ENCODE measurements around the gene HMX1.

Gene HMX1

GRCh38 chr4:8892556-8893226, 21.1 kb upstream of the HMX1 start:
- DNase-seq (ENCODE audit: low spot score) = no peak

- DNase-seq (ENCODE audit: low spot score) = peak; percentile 2
These were observed 20.3 kb upstream of the HMX1 start for GRCh38 chr4:8891646-8892555.

DNA sequence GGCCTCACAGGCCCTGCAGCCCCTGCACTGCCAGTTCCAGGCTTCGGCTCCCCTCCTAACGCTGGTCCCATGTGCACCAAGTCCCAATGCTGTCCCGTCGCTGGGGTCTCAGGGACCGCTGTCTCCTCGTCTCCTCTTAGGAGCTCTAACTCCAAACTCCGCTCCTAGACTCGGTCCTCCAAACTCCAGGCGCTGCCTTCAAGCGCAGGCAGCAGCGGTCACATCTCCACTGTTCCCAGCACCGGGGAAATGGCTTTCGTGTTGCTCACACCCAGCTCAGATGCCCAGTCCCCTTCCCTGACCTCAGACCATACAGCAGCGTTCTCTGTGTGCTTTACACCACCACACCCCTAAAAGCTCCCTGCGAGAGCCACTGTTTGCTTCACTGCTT, 19.6 kb upstream of the HMX1 start:
- no peak for DNase-seq (ENCODE audit: low spot score)

DNA sequence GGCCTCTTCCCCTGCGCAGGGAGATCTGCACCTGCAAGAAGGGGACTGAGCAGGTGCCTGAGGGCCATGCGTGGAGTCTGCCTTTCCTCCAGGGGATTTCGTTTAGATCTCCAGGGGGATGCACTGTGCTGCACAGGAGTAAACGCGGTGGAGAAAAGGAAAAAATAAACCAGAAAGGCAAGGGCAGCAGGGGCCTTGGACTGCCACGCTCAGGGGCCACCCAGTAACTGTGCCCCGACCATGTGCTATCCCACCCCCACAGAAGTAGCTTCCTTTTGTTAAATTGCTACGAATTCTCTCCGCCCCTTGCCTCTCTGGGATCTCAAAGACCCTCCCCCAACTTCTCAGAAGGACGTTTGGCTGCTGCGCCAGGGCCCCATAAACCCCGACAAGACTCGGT, 17.2 kb upstream of the HMX1 start:
- DNase-seq (ENCODE audit: low spot score) = no peak

DNA sequence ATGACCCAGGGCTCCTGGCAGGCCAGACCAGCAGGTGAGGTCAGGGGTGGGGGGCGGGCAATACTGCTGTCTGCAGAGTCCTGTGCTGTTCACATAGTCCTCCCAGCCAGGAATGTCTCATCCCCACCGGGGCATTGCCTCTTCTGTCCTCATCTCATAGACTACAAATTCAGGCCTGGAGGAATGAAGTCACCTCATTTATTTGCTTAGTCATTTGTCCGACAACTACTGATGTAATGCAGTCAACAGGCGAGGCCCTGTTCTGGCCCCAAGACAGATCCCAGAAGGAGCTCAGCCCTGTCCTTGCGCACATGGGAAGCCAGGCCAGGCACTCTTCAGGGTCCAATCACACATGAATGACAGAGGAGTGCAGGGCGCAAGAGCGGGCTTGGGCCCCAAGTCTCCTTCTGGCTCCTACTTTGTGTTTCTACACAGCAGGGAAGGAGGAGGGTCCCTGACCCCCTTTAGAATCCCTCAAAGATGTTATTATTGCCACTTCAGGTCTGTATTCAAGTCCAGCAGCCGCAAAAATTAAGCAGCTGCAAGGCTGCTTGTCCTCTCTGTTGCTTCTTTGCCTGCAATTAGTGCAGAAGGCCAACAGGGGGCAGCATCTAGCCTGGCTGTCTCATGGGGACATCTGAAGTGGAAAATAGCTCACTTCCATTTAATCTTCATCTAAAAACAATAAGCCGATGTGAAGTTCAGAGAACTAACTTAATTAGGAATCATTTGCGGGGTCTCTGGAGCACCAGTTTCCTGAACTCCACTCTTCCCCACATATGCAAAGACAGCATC, 15.2 kb upstream of the HMX1 start:
- no peak for DNase-seq (ENCODE audit: low spot score)

GRCh38 chr4:8882239-8882638, 10.6 kb upstream of the HMX1 start:
- DNase-seq (ENCODE audit: low spot score) = no peak

- DNase-seq (ENCODE audit: low spot score) = no peak
These were observed 9.2 kb upstream of the HMX1 start for GRCh38 chr4:8880851-8881250.

DNA sequence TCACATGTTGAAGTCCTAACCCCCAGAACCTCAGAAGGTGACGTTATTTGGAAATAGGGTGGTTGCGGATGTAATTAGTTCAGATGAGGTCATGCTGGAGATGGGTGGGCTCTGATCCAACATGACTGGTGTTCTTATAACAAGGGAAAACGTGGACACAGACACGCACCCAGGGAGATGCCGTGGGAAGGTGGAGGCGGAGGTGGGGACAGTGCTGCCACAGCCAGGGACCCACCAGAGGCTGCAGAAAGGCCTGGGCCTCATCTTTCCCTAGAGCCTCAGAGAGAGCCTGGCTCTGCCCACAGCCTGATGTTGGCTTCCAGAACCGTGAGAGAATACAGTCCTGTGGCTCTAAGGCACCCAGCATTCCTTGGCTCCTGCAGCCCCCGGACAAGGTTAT, 7.9 kb upstream of the HMX1 start:
- DNase-seq (ENCODE audit: low spot score) = no peak

DNA sequence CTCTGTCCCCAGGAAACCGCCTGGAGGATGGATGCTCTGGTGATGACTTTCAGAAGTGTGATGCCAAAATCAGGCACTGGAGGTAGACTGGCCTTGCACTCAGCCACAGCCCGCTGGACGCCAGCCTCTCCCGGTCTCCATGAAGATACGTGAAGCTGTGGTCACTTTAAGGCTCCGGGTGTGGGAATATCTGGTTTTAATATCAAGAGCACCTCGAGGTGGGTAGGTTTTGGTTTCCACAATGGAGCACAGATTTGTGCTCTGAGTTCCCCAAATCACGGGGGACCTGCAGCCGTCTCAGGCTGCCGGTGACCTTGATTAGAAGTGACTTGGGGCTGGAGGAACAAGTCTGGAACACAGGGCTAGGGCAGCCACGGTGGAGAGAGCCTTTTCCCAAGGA, 6.8 kb upstream of the HMX1 start:
- no peak for DNase-seq (ENCODE audit: low spot score)

GRCh38 chr4:8877780-8878040, 6.1 kb upstream of the HMX1 start:
- DNase-seq (ENCODE audit: low spot score) = no peak

DNA sequence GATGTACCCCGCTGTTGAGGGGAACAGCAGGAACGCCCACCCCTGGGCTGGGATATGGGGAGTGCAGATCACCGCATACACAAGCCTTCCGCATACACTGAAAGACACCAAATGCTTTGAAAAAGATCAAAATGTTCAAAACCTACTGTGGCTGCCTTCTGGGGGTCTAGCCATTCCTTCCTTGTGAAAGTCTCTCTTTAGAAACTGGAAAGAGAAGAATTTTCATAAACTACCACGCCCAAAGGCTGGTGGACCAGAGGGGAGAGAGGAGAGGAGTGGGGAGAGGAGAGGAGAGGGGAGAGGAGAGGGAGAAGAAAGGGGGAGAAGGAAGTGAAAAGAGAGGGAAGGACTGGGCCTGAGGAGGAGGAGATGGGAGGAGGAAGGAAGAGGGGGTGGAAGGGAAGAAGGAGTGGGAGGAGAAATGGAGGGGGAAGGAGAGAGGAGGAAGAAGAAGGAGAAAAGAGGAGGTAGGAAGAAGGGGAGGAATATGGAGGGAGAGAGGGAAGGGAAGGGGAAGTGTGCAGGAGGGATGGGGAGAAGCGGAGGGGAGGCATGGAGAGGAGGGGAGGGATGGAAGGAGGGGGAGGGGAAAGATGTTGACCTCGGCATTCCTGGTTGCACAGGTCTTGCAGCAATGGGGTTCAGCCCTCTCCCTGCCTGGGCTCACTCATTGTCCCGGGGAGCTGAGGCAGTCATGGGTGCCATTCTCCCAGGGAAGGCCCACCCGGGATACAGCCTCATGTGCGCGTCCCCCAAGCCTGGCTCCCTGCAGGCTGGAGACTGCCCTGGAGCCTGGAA, 5.5 kb upstream of the HMX1 start:
- no peak for DNase-seq (ENCODE audit: low spot score)

DNA sequence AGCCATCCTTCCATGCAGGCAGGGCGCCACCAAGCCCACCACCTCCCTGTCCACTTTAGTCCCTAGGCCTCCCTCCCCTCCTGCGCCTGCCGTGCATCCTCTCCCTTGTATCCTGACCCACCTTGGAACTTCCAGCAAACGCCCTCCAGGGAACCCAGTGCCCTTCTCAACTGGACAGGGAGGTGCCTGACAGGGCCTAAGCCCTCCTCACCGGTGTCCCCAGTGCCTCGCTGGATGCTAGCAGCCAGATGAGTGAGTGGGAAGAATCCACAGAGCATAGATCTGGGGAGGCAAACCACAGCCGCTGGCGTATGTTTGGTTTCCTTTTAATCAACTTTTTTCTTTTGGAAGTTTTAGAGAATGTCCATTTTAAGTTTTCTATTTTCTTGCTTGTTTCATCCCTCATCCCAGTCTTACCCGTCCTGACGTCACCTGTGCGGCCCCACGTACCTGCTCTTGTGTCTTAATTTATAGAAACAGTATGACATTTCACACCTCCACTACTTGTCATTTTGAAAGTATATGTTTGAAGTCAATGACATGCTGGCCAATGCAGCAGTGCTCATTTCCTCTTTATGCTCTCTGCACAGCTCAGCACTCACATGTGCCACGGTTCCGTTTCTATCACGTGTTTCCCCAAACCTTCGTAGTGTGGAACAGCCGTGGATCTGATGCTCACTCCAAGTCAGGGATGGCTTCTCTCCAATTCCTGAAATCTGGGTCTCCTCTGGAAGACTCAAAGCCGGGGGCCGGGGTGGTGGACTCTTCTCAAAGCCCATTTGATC, 3.4 kb upstream of the HMX1 start:
- DNase-seq (ENCODE audit: low spot score) = no peak

DNA sequence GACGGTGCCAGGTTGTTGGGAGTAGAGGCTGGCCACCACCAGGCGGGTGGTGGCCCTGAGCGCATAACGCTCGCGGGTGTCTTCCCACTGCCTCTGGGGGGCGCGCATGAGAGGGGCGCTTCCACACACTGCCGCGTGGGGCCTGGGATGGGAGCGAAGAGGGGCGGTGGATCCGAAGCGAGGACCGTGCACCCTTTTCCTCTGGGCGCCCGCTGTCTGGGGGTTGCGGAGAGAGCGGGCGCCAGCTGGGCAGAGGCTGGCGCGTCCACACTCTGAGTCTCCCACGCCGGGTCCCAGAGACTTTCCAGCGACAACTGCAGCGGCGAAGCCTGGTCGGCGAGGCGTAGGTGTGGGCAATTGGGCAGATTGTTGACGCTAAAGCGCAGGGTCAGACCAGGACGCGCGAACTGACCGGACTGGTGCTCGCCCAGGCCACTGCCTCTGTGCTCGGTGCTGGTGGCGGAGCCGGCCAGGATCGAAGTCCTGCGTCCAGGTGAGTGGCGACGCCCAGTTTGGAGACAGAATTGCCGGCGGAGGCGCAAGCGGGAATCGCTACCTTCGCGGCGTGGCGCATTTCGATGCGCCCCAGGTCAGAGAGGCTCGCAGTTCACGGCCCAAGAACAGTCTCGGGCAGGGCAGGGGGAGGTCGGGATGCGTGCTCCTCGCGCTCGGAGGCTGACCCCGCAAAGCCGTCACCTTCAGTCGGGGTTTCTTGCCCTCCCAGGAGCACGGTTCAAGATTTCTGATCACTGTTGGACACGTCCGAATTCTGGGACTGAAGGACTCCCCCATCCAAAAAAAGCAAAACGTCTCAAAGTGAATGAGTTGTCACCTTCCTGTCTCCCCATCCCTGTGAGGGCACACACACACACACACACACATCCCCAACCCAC, 2.6 kb upstream of the HMX1 start:
- no peak for DNase-seq (ENCODE audit: low spot score)

- DNase-seq (ENCODE audit: low spot score) = no peak
These were observed 1.0 kb upstream of the HMX1 start for GRCh38 chr4:8872402-8873291.

- no peak for DNase-seq (ENCODE audit: low spot score)
These were observed 807 bp downstream of the HMX1 start for GRCh38 chr4:8870647-8871416.

GRCh38 chr4:8869898-8870646, 1.6 kb downstream of the HMX1 start:
- no peak for DNase-seq (ENCODE audit: low spot score)

GRCh38 chr4:8869002-8869897, 2.4 kb downstream of the HMX1 start:
- no peak for DNase-seq (ENCODE audit: low spot score)

Data from activated CD4-positive, alpha-beta T cell treated with anti-CD3 and anti-CD28 coated beads, Interleukin-2, Interleukin-4, amounts not matched to agents 100 ng/mL and 50 ng/mL, durations not matched to agents 16 hours and 8 hours (primary cell).